Head of caudate nucleus (tissue), 42 donors: ENCODE data around the gene TSNAXIP1.

Experiments
- DNase-seq, 42 donors: peaks; one replicate each; pipeline versions ENCODE4 v3.0.0 to v3.0.0-alpha.2; 2020 to 2021; ENCODE audit warnings: mixed read lengths in 7 of 42
- intact Hi-C: fragments of 100-400 bp; cut with DNase I; formaldehyde crosslinking; loops from one replicate; pipeline ENCODE4 v1.15.0; 2022

The TSNAXIP1 gene

GRCh38 chr16:67872631-67873434, 66.1 kb downstream of the TSNAXIP1 start, which contains the start of gene EDC4:
TSS of gene EDC4 (plus strand) at chr16:67873052. CDS start at chr16:67873262, 210 bp downstream.
- peak; percentile 52 to 93 (median 84) for DNase-seq
- intact Hi-C loops: no loop called here

- DNase-seq: peak in 4 of 42 donors; percentile 11 to 52 (median 26)
- intact Hi-C loops: no loop called here
Measured at GRCh38 chr16:67873435-67874370, 67.0 kb downstream of the TSNAXIP1 start.

- DNase-seq: no peak
- intact Hi-C loops: no loop called here
Measured at GRCh38 chr16:67874372-67874771, 67.7 kb downstream of the TSNAXIP1 start.

GRCh38 chr16:67877064-67877463, 70.4 kb downstream of the TSNAXIP1 start:
- no peak for DNase-seq
- intact Hi-C loops: no loop called here
